Progenitor cell of endocrine pancreas (in vitro differentiated cells): Measurements from ENCODE around the gene MAP3K5. TPM values are rescaled to one million over a fixed set of nuclear protein-coding genes. Genes with fewer than 3 reads are reported as not detected.

ENCODE experiments used
- DNase-seq: peaks from one replicate; pipeline ENCODE4 v3.0.0; 2021; ENCODE audit warnings: low spot score; ENCODE audit not compliant: unreplicated experiment
- H3K27ac Mint-ChIP-seq: 2 replicates; pipeline ENCODE4 v1.8.0; 2021; ENCODE audit warnings: mild to moderate bottlenecking, moderate library complexity, mixed read lengths
- H3K27me3 Mint-ChIP-seq: 2 replicates; pipeline ENCODE4 v1.8.0; 2021; ENCODE audit warnings: mixed read lengths
- H3K36me3 Mint-ChIP-seq: 2 replicates; pipeline ENCODE4 v1.8.0; 2022; ENCODE audit warnings: mixed read lengths; ENCODE audit not compliant: insufficient read depth
- H3K4me1 Mint-ChIP-seq: 2 replicates; pipeline ENCODE4 v1.8.0; 2021; ENCODE audit warnings: low read depth, mixed read lengths
- H3K4me3 Mint-ChIP-seq: 2 replicates; pipeline ENCODE4 v1.8.0; 2021; ENCODE audit warnings: low read depth, mild to moderate bottlenecking, moderate library complexity, mixed read lengths
- H3K9me3 Mint-ChIP-seq: 2 replicates; pipeline ENCODE4 v1.8.0; 2021; ENCODE audit warnings: low read depth, mixed read lengths
- total RNA-seq: library from RNA; stranded (reverse); gene quantifications from 2 replicates; pipeline ENCODE4 v1.2.1, GENCODE V29; 2021
- TF ChIP-seq, protein P1 (sequence below): fragments of 200-600 bp; sonication (generic); IDR thresholded peaks from one replicate; pipeline ENCODE4 v1.5.0; 2021; ENCODE audit warnings: antibody characterized with exemption, mild to moderate bottlenecking; ENCODE audit not compliant: unreplicated experiment

Gene MAP3K5
- total RNA-seq, 1 donor from 2014 or later: 1.1 TPM

DNA sequence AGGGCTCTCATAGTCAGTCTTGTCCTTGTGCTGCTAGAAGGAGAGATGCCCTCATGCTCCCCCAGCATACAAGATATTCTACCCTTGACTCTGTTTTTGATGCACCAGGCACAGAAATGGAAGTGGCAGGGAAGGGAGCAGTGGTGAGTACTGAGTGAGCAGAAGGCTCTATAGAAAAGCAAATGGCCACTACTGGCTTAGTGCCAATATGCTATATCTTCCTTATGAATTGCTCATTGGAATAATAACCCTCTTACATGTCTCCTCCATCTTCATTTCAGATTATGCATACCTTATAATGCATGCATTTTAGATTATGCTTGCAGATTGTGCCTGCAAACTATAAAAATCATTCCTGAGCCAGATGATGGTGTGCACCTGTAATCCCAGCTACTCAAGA lies 82.8 kb downstream of the MAP3K5 start:
- no peak overlapping the region for H3K4me3 Mint-ChIP-seq
- no peak overlapping the region for H3K27ac Mint-ChIP-seq
- H3K27me3 Mint-ChIP-seq: no peaks in the 10 kb centered on the region
- TF ChIP-seq, protein P1, sequence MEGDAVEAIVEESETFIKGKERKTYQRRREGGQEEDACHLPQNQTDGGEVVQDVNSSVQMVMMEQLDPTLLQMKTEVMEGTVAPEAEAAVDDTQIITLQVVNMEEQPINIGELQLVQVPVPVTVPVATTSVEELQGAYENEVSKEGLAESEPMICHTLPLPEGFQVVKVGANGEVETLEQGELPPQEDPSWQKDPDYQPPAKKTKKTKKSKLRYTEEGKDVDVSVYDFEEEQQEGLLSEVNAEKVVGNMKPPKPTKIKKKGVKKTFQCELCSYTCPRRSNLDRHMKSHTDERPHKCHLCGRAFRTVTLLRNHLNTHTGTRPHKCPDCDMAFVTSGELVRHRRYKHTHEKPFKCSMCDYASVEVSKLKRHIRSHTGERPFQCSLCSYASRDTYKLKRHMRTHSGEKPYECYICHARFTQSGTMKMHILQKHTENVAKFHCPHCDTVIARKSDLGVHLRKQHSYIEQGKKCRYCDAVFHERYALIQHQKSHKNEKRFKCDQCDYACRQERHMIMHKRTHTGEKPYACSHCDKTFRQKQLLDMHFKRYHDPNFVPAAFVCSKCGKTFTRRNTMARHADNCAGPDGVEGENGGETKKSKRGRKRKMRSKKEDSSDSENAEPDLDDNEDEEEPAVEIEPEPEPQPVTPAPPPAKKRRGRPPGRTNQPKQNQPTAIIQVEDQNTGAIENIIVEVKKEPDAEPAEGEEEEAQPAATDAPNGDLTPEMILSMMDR: no peak
- no peak for DNase-seq
- H3K36me3 Mint-ChIP-seq: no peaks in the 10 kb centered on the region
- H3K9me3 Mint-ChIP-seq: no peaks in the 10 kb centered on the region
- no peaks in the 10 kb centered on the region for H3K4me1 Mint-ChIP-seq

DNA sequence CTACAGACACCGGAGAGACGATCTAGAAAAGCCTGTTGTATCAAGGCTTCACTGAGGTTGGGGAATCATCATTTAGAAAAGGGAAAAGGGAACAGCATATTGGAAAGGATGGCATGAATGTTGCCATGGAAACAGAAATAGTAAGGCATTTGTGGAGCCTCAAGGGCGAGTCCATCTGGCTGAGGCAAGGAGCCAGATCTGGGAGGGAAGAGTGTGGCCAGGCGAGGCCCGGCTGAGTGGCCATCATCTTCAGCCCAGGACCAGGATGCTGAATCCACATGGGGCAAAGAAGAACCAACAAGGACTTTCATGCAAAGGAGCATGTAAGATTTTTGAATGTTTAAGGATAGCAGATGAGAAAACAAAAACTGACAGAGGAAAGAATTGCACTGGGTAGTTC lies 85.8 kb downstream of the MAP3K5 start:
- no peaks in the 10 kb centered on the region for H3K36me3 Mint-ChIP-seq
- H3K27ac Mint-ChIP-seq: no peak overlapping the region
- H3K4me1 Mint-ChIP-seq: no peaks in the 10 kb centered on the region
- H3K27me3 Mint-ChIP-seq: peaks cover under 1% of the 10 kb centered on the region
- no peak overlapping the region for H3K4me3 Mint-ChIP-seq
- no peaks in the 10 kb centered on the region for H3K9me3 Mint-ChIP-seq
- TF ChIP-seq, protein P1: no peak
- DNase-seq: no peak

DNA sequence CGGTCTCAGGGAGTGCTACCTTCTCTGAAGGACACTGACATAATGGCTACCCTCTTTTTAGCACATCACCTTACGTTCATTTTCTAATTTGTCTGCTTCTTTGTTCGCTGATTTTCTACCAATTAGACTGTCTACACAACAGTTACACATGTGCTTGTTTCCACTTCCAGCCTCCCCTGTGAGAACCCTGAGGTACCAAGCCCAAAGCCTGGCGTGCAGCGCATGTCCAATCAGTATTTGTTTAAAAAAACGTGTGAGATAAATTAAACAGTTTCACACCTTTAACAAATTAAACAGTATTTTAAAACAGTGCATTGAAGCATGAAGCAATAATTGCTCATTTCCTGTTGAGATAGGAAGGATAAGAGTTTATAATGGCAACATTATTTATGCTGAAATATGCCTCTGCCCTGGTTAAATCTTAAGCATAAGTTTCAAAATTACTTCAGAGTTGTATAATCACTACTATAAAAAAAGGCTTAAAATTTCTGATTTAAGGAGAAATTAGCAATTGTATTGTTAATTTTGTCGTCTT lies 88.9 kb downstream of the MAP3K5 start:
- Mint-ChIP-seq H3K4me1 (no peaks in the 10 kb centered on the region), H3K4me3 (no peak overlapping the region), H3K9me3 (no peaks in the 10 kb centered on the region), H3K27ac (no peak overlapping the region), H3K27me3 (peaks cover 25% of the 10 kb centered on the region), H3K36me3 (no peaks in the 10 kb centered on the region)
- no peak for DNase-seq
- TF ChIP-seq, protein P1: no peak

DNA sequence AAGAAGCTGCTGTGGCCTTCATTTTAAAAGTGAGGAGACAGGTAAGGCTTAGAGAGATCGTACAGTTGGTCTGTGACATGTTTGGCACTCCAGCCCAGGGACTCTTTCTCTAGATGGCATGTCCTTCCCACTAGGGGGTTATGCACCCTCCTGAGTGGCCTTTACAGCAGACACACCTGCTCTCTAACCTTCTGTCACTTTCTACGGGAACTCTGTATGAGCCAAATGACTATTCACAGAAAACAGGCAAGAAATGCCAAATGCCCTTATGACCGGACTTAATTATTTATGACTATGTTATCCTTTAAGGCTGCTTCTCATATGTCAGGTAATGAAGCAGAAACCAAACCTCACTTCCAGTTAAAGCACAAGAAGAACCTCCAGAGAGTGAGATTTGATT lies 91.2 kb downstream of the MAP3K5 start:
- no peak overlapping the region for H3K27ac Mint-ChIP-seq
- H3K27me3 Mint-ChIP-seq: peaks cover 25% of the 10 kb centered on the region
- H3K36me3 Mint-ChIP-seq: no peaks in the 10 kb centered on the region
- no peaks in the 10 kb centered on the region for H3K9me3 Mint-ChIP-seq
- H3K4me3 Mint-ChIP-seq: no peak overlapping the region
- H3K4me1 Mint-ChIP-seq: no peaks in the 10 kb centered on the region
- TF ChIP-seq, protein P1: no peak
- no peak for DNase-seq

DNA sequence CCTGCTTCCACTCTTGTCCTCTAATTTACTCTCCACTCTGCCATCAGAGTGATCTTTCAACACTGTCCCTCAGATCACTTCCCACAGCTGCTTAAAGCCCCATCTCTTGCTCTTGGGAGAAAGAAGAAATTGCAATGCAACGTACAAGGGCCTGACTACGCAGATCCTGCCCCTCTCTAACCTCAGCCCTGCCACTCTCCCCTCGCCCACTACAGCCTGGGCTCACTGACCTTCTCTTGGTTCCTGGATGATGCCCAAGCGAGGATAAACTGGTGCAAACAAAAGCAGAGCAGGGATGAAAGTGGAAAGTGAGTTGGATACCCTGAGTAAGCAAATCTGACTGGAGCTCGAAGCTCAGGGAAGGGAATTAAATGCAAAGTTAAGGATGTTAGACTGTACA lies 92.9 kb downstream of the MAP3K5 start:
- TF ChIP-seq, protein P1: no peak
- no peak for DNase-seq
- Mint-ChIP-seq H3K4me3 (no peak overlapping the region), H3K9me3 (no peaks in the 10 kb centered on the region), H3K4me1 (no peaks in the 10 kb centered on the region), H3K27me3 (peaks cover 25% of the 10 kb centered on the region), H3K36me3 (no peaks in the 10 kb centered on the region), H3K27ac (no peak overlapping the region)
